ENCODE data around the gene FOCAD. TPM values are rescaled to one million over a fixed set of nuclear protein-coding genes. Genes with fewer than 3 reads are reported as not detected.

The FOCAD gene
- total and polyA plus RNA-seq, 8 donors, result 5.6 to 212 (median 12.2) TPM

GRCh38 chr9:20914556-20914955, 230.5 kb downstream of the FOCAD start:
- TF ChIP-seq EP300 (IDR thresholded peaks at IDR 0.05), result no peak
- TF ChIP-seq POLR2A (IDR thresholded peaks at IDR 0.05), result no peak
- TF ChIP-seq POLR2AphosphoS5 (IDR thresholded peaks at IDR 0.05), result no peak
- TF ChIP-seq, protein P1, sequence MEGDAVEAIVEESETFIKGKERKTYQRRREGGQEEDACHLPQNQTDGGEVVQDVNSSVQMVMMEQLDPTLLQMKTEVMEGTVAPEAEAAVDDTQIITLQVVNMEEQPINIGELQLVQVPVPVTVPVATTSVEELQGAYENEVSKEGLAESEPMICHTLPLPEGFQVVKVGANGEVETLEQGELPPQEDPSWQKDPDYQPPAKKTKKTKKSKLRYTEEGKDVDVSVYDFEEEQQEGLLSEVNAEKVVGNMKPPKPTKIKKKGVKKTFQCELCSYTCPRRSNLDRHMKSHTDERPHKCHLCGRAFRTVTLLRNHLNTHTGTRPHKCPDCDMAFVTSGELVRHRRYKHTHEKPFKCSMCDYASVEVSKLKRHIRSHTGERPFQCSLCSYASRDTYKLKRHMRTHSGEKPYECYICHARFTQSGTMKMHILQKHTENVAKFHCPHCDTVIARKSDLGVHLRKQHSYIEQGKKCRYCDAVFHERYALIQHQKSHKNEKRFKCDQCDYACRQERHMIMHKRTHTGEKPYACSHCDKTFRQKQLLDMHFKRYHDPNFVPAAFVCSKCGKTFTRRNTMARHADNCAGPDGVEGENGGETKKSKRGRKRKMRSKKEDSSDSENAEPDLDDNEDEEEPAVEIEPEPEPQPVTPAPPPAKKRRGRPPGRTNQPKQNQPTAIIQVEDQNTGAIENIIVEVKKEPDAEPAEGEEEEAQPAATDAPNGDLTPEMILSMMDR (IDR thresholded peaks at IDR 0.05), result no peak
- intact Hi-C loops (cut with DNase I; ENCODE audit: low total_unique reads), result no loop called here
- DNase-seq, result no peak
- Histone ChIP-seq H3K4me1 (no peaks in the 10 kb centered on the region), H3K36me3 (peaks cover 0 to 36% (median 30%) of the 10 kb centered on the region in 4 donors), H3K27ac (no peak overlapping the region), H3K9me3 (no peaks in the 10 kb centered on the region), H3K4me3 (no peak overlapping the region), H3K27me3 (no peaks in the 10 kb centered on the region)
- 92 to 97% (median 95%) methylated on average over 6 of the region's 6 CpGs for WGBS, 5 donors

GRCh38 chr9:20921362-20921761, 237.3 kb downstream of the FOCAD start:
- WGBS, 5 donors, result 59 to 100% (median 98%) methylated on average over 1 of the region's 1 CpG
- intact Hi-C loops (cut with DNase I; ENCODE audit: low total_unique reads), result no loop called here
- no peak for DNase-seq

GRCh38 chr9:20925256-20926045, 241.4 kb downstream of the FOCAD start:
- intact Hi-C loops (cut with DNase I; ENCODE audit: low total_unique reads), result no loop called here
- TF ChIP-seq EP300 (IDR thresholded peaks at IDR 0.05), result no peak
- TF ChIP-seq POLR2A (IDR thresholded peaks at IDR 0.05), result no peak
- TF ChIP-seq POLR2AphosphoS5 (IDR thresholded peaks at IDR 0.05), result no peak
- TF ChIP-seq, protein P1 (IDR thresholded peaks at IDR 0.05), result no peak
- Histone ChIP-seq H3K27ac (no peak overlapping the region), H3K4me3 (no peak overlapping the region), H3K9me3 (no peaks in the 10 kb centered on the region), H3K36me3 (peaks cover 0 to 10% (median 7%) of the 10 kb centered on the region in 4 donors), H3K4me1 (peaks cover 0 to 11% (median 0%) of the 10 kb centered on the region in 4 donors), H3K27me3 (no peaks in the 10 kb centered on the region)
- 86 to 94% (median 93%) methylated on average over 1 of the region's 1 CpG for WGBS, 5 donors
- no peak for DNase-seq

More at GRCh38 chr9:20921362-20921761, 237.3 kb downstream of the FOCAD start:
- H3K4me1 ChIP-seq, result peaks cover 0 to 5% (median 0%) of the 10 kb centered on the region in 4 donors
- no peaks in the 10 kb centered on the region for H3K9me3 ChIP-seq
- TF ChIP-seq, protein P1 (IDR thresholded peaks at IDR 0.05), result no peak
- no peak for TF ChIP-seq EP300 (IDR thresholded peaks at IDR 0.05)
- TF ChIP-seq POLR2AphosphoS5 (IDR thresholded peaks at IDR 0.05), result no peak
- TF ChIP-seq POLR2A (IDR thresholded peaks at IDR 0.05), result no peak
- H3K36me3 ChIP-seq, result peaks cover 0 to 27% (median 25%) of the 10 kb centered on the region in 4 donors
- H3K4me3 ChIP-seq, result no peak overlapping the region
- H3K27me3 ChIP-seq, result no peaks in the 10 kb centered on the region
- H3K27ac ChIP-seq, result no peak overlapping the region

- WGBS, 5 donors, result 77 to 84% (median 81%) methylated on average over 5 of the region's 5 CpGs
- no peak for DNase-seq
- intact Hi-C loops (cut with DNase I; ENCODE audit: low total_unique reads), result no loop called here
- Histone ChIP-seq H3K4me3 (no peak overlapping the region), H3K36me3 (peaks cover 0 to 22% (median 17%) of the 10 kb centered on the region in 4 donors), H3K27ac (no peak overlapping the region), H3K4me1 (peaks cover 0 to 6% (median 0%) of the 10 kb centered on the region in 4 donors), H3K27me3 (no peaks in the 10 kb centered on the region), H3K9me3 (no peaks in the 10 kb centered on the region)
- TF ChIP-seq POLR2A (IDR thresholded peaks at IDR 0.05) (no peak), POLR2AphosphoS5 (IDR thresholded peaks at IDR 0.05) (no peak), EP300 (IDR thresholded peaks at IDR 0.05) (no peak)
- TF ChIP-seq, protein P1 (IDR thresholded peaks at IDR 0.05), result no peak
These were observed 245.2 kb downstream of the FOCAD start for GRCh38 chr9:20929276-20929675.

All from stomach (tissue), 9 donors.